GM18858 (cell line): ENCODE results near the gene ZGPAT.
"Not testable (repeated sequence)": the region's sequence is repeated elsewhere in the genome, so short reads cannot be mapped to it uniquely, and the experiment has no call there.

Experiments used
- ATAC-seq: cut with Tn5 transposase; IDR thresholded peaks from one replicate; pipeline ENCODE4 v1.9.1; 2021; ENCODE audit not compliant: unreplicated experiment

ZGPAT gene

GRCh38 chr20:63707558-63708300 lies at the start of gene ZGPAT, which contains the start of gene ARFRP1:
TSS of gene ZGPAT (plus strand) at chr20:63708039. CDS start at chr20:63708581, 542 bp downstream.
TSS of gene ARFRP1 (minus strand) at chr20:63707976. CDS start at chr20:63707091, 885 bp downstream.
- no peak for ATAC-seq

GRCh38 chr20:63658749-63659187 lies 49.1 kb upstream of the ZGPAT start:
- peak; percentile 14 for ATAC-seq

- ATAC-seq: no peak
These were observed 48.5 kb upstream of the ZGPAT start for GRCh38 chr20:63659370-63659769.

GRCh38 chr20:63660174-63660573 lies 47.7 kb upstream of the ZGPAT start:
- ATAC-seq: not testable (repeated sequence)

GRCh38 chr20:63660622-63661021 lies 47.2 kb upstream of the ZGPAT start:
- no peak for ATAC-seq

- no peak for ATAC-seq
These were observed 46.7 kb upstream of the ZGPAT start for GRCh38 chr20:63661108-63661507.

- no peak for ATAC-seq
These were observed 45.7 kb upstream of the ZGPAT start for GRCh38 chr20:63661959-63662812.

GRCh38 chr20:63662813-63663189 lies 45.0 kb upstream of the ZGPAT start:
- ATAC-seq: no peak

GRCh38 chr20:63663332-63664066 lies 44.3 kb upstream of the ZGPAT start:
- no peak for ATAC-seq

- no peak for ATAC-seq
These were observed 43.5 kb upstream of the ZGPAT start for GRCh38 chr20:63664143-63664851.

GRCh38 chr20:63664861-63665594 lies 42.8 kb upstream of the ZGPAT start:
- ATAC-seq: no peak

GRCh38 chr20:63665708-63666107 lies 42.1 kb upstream of the ZGPAT start:
- ATAC-seq: no peak

- ATAC-seq: no peak
These were observed 40.0 kb upstream of the ZGPAT start for GRCh38 chr20:63667858-63668257.

GRCh38 chr20:63668351-63668750 lies 39.5 kb upstream of the ZGPAT start:
- ATAC-seq: no peak

- ATAC-seq: not testable (repeated sequence)
These were observed 36.1 kb upstream of the ZGPAT start for GRCh38 chr20:63671695-63672094.

- ATAC-seq: no peak
These were observed 35.2 kb upstream of the ZGPAT start for GRCh38 chr20:63672666-63673065.

GRCh38 chr20:63673951-63674350 lies 33.9 kb upstream of the ZGPAT start:
- no peak for ATAC-seq

GRCh38 chr20:63675681-63676368 lies 32.0 kb upstream of the ZGPAT start:
- ATAC-seq: no peak

GRCh38 chr20:63678071-63678470 lies 29.8 kb upstream of the ZGPAT start:
- ATAC-seq: no peak
